T-cell (primary cell): ENCODE data around the gene OR2T5. TPM values are rescaled to one million over a fixed set of nuclear protein-coding genes. Genes with fewer than 3 reads are reported as not detected.
"Not testable (repeated sequence)": the region's sequence is repeated elsewhere in the genome, so short reads cannot be mapped to it uniquely, and the experiment has no call there.

ENCODE experiments used
- ATAC-seq, 4 experiments: fragments of 200-7000 bp in 3 of 4; fragments of 150-1000 bp in 1 of 4; cut with Tn5 transposase; replicated peaks in 1 of 4; 1 replicate in 3 of 4; 2 replicates in 1 of 4; pipeline ENCODE4 v1.10.0; 2021; ENCODE audit warnings: moderate library complexity in 3 of 4, mild to moderate bottlenecking in 2 of 4, moderate number of reproducible peaks in 1 of 4
- CTCF ChIA-PET, 2 donors: fragments of 300-600 bp; sonication (Branson Sonifier 250); formaldehyde crosslinking; loops; one replicate each; lab custom pipeline; 2022; ENCODE audit warnings: antibody characterized with exemption in 2 of 2; lab: Charles Lee
- POLR2A ChIA-PET, 2 donors: fragments of 300-600 bp; sonication (Branson Sonifier 250); formaldehyde crosslinking; loops; one replicate each; lab custom pipeline; 2022; ENCODE audit warnings: antibody characterized with exemption in 2 of 2; lab: Charles Lee
- DNase-seq, 35 experiments: peaks; one replicate each; pipeline versions ENCODE4 v3.0.0 to v3.0.0-alpha.2; 2013 to 2023
- H3K27ac ChIP-seq: one replicate; pipeline ENCODE4 v1.5.1; 2013; ENCODE audit warnings: low read length
- H3K27me3 ChIP-seq, 2 experiments: replicated peaks in 1 of 2; 1 replicate in 1 of 2; 2 replicates in 1 of 2; pipeline versions ENCODE4 v1.6.1 to v1.7.0; 2013; ENCODE audit warnings: low read length in 1 of 2, mixed read lengths in 1 of 2; ENCODE audit not compliant: control insufficient read depth in 2 of 2, insufficient read depth in 2 of 2; ENCODE audit errors: extremely low read depth in 1 of 2
- H3K36me3 ChIP-seq, 2 donors: 1 replicate in 1 of 2; 2 replicates in 1 of 2; pipeline versions ENCODE4 v1.6.1 to v1.7.0; 2013; ENCODE audit warnings: low read length in 1 of 2; ENCODE audit not compliant: control insufficient read depth in 2 of 2, insufficient read depth in 1 of 2; ENCODE audit errors: extremely low read depth in 1 of 2
- H3K4me1 ChIP-seq, 2 experiments: 1 replicate in 1 of 2; 2 replicates in 1 of 2; pipeline versions ENCODE4 v1.6.1 to v1.7.0; 2013; ENCODE audit warnings: low read length in 2 of 2, mixed read lengths in 1 of 2; ENCODE audit not compliant: insufficient read depth in 2 of 2, control insufficient read depth in 1 of 2; ENCODE audit errors: extremely low read depth in 1 of 2
- H3K4me3 ChIP-seq, 2 donors: 1 replicate in 1 of 2; 2 replicates in 1 of 2; pipeline versions ENCODE4 v1.5.1 to v1.7.0; 2013; ENCODE audit warnings: mild to moderate bottlenecking in 2 of 2, low read length in 1 of 2, moderate library complexity in 1 of 2; ENCODE audit not compliant: control insufficient read depth in 1 of 2; ENCODE audit errors: extremely low read depth in 1 of 2
- H3K9me3 ChIP-seq: 2 replicates; pipeline ENCODE4 v1.7.0; 2013
- H3K27ac Mint-ChIP-seq, 2 donors: one replicate each; pipeline ENCODE4 v1.8.0; 2020 to 2021; ENCODE audit warnings: mild to moderate bottlenecking in 2 of 2, mixed read lengths in 2 of 2
- H3K27me3 Mint-ChIP-seq, 2 donors: one replicate each; pipeline ENCODE4 v1.8.0; 2021 to 2022; ENCODE audit warnings: mixed read lengths in 2 of 2
- H3K36me3 Mint-ChIP-seq: one replicate; pipeline ENCODE4 v1.8.0; 2021; ENCODE audit warnings: mixed read lengths
- H3K4me1 Mint-ChIP-seq, 3 donors: one replicate each; pipeline ENCODE4 v1.8.0; 2020 to 2022; ENCODE audit warnings: mixed read lengths in 3 of 3, mild to moderate bottlenecking in 1 of 3
- H3K4me3 Mint-ChIP-seq, 3 donors: one replicate each; pipeline ENCODE4 v1.8.0; 2020 to 2022; ENCODE audit warnings: mild to moderate bottlenecking in 3 of 3, mixed read lengths in 3 of 3, moderate library complexity in 3 of 3
- H3K9me3 Mint-ChIP-seq, 3 donors: one replicate each; pipeline ENCODE4 v1.8.0; 2020 to 2022; ENCODE audit warnings: mixed read lengths in 3 of 3
- WGBS: methylation state at CpG from one replicate; pipeline ENCODE4 v1.1.5; 2013; ENCODE audit warnings: missing lambda C conversion rate; ENCODE audit not compliant: insufficient coverage; 5-methylcytosine and 5-hydroxymethylcytosine counted together
- total RNA-seq, 35 experiments: library from RNA in 6 of 35; stranded (reverse) in 6 of 35; fragments of 120-200 nt in 1 of 35; gene quantifications; one replicate each; pipeline versions ENCODE4 v1.2.1 to v1.2.4 and lab custom pipeline; 2013 to 2026

Gene OR2T5, protein sequence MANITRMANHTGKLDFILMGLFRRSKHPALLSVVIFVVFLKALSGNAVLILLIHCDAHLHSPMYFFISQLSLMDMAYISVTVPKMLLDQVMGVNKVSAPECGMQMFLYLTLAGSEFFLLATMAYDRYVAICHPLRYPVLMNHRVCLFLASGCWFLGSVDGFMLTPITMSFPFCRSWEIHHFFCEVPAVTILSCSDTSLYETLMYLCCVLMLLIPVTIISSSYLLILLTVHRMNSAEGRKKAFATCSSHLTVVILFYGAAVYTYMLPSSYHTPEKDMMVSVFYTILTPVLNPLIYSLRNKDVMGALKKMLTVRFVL
- total RNA-seq = not detected
- total RNA-seq (2013) = not detected
- total RNA-seq (lab: John Stamatoyannopoulos, UW) = 0 reads per million in 29 experiments

DNA sequence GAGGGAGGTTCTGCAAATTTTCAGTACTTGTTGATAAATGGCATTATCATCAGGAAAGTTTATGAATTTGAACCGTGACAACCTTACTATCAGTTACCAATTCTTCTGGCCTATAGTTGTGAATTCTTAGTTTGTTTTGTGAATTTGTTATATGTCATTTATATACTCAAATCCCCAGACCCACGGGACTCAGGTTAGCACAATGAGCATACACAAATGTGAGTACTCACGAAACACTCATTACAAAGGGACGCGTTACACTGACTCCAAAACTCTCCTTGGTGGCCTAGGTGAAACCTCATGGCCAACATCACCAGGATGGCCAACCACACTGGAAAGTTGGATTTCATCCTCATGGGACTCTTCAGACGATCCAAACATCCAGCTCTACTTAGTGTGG, at the start of gene OR2T5:
Gene OR2T5 (plus strand): TSS at position 301 of the 400 bp plus-strand sequence. CDS start 0 bp downstream, at position 301.
- H3K27me3 ChIP-seq, H3K36me3 ChIP-seq, H3K27ac ChIP-seq, H3K9me3 ChIP-seq, H3K36me3 Mint-ChIP-seq, H3K4me3 ChIP-seq, ATAC-seq, POLR2A ChIA-PET, DNase-seq, H3K4me3 Mint-ChIP-seq, H3K4me1 ChIP-seq, H3K9me3 Mint-ChIP-seq, H3K4me1 Mint-ChIP-seq, H3K27me3 Mint-ChIP-seq, H3K27ac Mint-ChIP-seq, CTCF ChIA-PET: not testable (repeated sequence)
- no CpG with 5 or more reads among the region's 6 CpGs for WGBS

DNA sequence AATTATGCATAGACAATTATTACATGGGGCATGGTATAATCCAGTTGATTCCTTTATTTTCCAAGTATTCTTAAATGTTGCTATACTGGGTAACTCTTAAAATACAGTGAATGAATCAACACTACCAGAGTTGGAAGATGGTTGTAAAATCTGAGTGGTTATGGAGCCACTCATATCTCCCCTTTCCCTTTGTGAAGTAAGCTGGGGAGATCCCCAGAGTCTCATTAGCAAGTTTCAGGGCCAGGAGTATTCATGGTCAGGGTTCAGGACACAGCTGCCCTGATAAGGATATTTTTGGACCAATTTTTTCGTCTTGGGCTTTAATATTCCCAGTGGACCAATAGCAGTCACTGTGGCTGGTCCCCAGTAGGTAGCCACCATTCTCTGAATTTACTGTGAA, 49.7 kb upstream of the OR2T5 start:
- H3K4me3 ChIP-seq, H3K9me3 ChIP-seq, DNase-seq, H3K27me3 Mint-ChIP-seq, H3K9me3 Mint-ChIP-seq, ATAC-seq, H3K4me1 ChIP-seq, CTCF ChIA-PET, H3K36me3 ChIP-seq, H3K27ac Mint-ChIP-seq, H3K4me3 Mint-ChIP-seq, H3K4me1 Mint-ChIP-seq, POLR2A ChIA-PET, H3K27me3 ChIP-seq, H3K36me3 Mint-ChIP-seq, H3K27ac ChIP-seq: not testable (repeated sequence)
- no CpG with 5 or more reads among the region's 1 CpG for WGBS

DNA sequence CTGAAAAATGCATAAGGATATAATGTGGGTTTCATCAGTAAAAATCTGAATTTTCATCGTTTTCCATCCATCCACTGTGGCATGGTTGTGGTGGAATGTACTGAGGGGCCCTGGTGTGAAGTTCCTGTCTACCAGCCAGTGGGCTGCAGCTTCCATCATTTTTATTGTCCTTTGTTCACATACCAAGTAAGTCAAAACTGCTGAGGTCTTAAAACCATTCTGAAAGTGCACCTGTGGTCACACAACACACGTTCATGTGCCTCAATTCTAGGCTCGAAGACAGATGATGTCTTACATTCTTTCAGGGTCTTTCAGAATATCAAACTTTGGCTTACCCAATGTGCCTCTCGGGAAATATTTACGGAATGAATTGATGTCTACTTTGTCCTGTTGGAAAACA, 49.1 kb upstream of the OR2T5 start:
- H3K9me3 Mint-ChIP-seq, H3K27ac Mint-ChIP-seq, POLR2A ChIA-PET, H3K27me3 ChIP-seq, H3K9me3 ChIP-seq, ATAC-seq, H3K36me3 Mint-ChIP-seq, H3K27ac ChIP-seq, DNase-seq, H3K4me1 Mint-ChIP-seq, H3K4me3 ChIP-seq, CTCF ChIA-PET, H3K36me3 ChIP-seq, H3K27me3 Mint-ChIP-seq, H3K4me1 ChIP-seq, H3K4me3 Mint-ChIP-seq: not testable (repeated sequence)
- 40% methylated on average over 1 of the region's 5 CpGs for WGBS

DNA sequence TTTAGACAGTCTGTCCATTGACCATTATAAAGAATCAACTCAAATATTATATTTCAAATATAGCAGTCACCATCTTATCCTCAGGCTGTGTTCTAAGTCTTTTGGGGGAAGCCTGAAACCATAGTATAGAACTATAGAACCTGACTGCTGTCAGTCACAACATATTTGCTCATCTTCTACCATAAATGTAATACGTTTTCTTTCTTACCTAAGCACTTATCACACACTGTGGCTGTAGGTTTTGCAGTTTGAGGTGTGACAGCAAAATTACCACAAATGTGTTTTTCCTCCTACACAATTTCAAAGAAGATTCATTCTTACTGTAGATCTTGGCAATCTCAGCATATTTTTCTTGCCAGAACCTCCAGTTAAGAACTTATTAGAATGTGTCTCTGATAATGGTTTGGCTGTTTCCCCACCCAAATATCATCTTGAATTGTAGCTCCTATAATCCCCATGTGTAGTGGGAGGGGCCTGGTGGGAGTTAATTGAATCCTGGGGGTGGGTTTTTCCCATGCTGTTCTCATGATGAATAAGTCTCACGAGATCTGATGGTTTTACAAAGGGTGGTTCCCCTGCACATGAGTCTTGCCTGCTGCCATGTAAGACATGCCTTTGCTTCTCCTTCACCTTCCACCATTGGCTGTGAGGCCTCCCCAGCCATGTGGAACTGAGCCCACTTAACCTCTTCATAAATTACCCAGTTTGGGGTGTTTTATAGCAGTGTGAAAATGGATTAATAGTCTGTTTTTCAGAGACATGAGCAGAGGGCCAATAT, 45.7 kb upstream of the OR2T5 start:
- H3K9me3 ChIP-seq, POLR2A ChIA-PET, H3K36me3 Mint-ChIP-seq, H3K36me3 ChIP-seq, DNase-seq, CTCF ChIA-PET, ATAC-seq, H3K9me3 Mint-ChIP-seq, H3K27me3 Mint-ChIP-seq, H3K4me1 ChIP-seq, H3K4me3 ChIP-seq, H3K27ac ChIP-seq, H3K27ac Mint-ChIP-seq, H3K27me3 ChIP-seq, H3K4me1 Mint-ChIP-seq, H3K4me3 Mint-ChIP-seq: not testable (repeated sequence)
- WGBS = no CpG with 5 or more reads among the region's 2 CpGs

DNA sequence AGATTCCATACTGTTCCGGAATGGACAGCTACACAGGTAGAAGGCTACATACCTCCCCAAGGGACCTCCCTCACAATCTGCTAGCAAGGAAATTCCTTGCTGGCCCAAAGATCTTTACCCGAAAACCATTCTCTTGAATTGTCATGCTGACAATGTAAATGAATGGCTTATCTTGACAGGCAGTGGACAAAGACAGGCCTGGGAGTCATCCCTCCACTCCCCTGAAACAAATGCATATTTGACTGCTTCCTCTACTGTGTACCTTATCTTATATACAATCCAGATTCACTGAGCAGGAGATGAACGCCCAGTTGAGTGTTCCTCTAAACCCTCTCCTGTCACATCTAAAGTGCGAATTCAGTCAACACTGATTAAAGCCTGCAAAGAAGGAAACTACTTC, 43.8 kb upstream of the OR2T5 start:
- H3K9me3 ChIP-seq, H3K9me3 Mint-ChIP-seq, H3K27ac ChIP-seq, H3K27ac Mint-ChIP-seq, H3K4me1 Mint-ChIP-seq, H3K4me1 ChIP-seq, H3K27me3 Mint-ChIP-seq, H3K36me3 Mint-ChIP-seq, ATAC-seq, H3K27me3 ChIP-seq, POLR2A ChIA-PET, H3K4me3 Mint-ChIP-seq, DNase-seq, H3K4me3 ChIP-seq, H3K36me3 ChIP-seq: not testable (repeated sequence)
- 80% methylated on average over 3 of the region's 4 CpGs for whole genome bisulfite sequencing
- CTCF ChIA-PET = interaction anchor here in 1 of 2 donors (0.6 kb wide), 1 partner anchor 1072 kb away, joined by 11 read pairs; no protein-coding TSS in a partner anchor

DNA sequence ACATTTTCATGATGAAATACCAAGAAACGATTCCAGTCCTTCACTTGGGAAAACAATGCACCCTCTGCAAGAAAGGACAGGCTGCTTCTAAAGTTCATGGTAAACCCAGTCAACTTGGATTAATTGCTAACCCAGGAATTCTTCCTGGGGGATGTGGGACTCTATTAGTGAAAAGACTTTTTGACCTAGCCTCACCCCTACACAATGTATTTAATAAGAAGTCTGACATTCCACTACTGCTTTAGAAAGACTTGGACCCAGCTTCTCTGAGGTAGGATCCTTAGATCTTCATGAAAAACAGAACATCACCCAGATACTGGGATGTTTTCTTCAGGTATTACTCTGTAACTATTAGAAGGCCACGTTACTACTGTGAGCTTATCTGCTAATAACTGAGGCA, 43.0 kb upstream of the OR2T5 start, which contains the start of gene OR2T2:
Gene OR2T2 (plus strand): TSS at position 239 of the 400 bp plus-strand sequence. CDS start 7,161 bp downstream, outside the sequence.
- H3K27ac ChIP-seq, H3K36me3 ChIP-seq, H3K4me1 ChIP-seq, H3K9me3 ChIP-seq, POLR2A ChIA-PET, H3K4me3 Mint-ChIP-seq, H3K4me3 ChIP-seq, H3K4me1 Mint-ChIP-seq, ATAC-seq, H3K27me3 ChIP-seq, CTCF ChIA-PET, H3K27me3 Mint-ChIP-seq, DNase-seq, H3K36me3 Mint-ChIP-seq, H3K9me3 Mint-ChIP-seq: not testable (repeated sequence)
- H3K27ac Mint-ChIP-seq = peak within 1 kb of the TSS in 1 of 2 donors; percentile 32
- no CpG with 5 or more reads among the region's 2 CpGs for WGBS
